DMS53 treated with DMSO at 0.1 percent for 48 hours (cell line): ENCODE measurements around the gene CEP112.
A peak's percentile ranks its signal among the peaks of the same experiment; 100 is the strongest.
"Not testable (repeated sequence)": the region's sequence is repeated elsewhere in the genome, so short reads cannot be mapped to it uniquely, and the experiment has no call there.

Experiments used
- DNase-seq: peaks from one replicate; lab custom pipeline; 2025; ENCODE audit not compliant: unreplicated experiment; lab: John Stamatoyannopoulos, UW

CEP112 gene

GRCh38 chr17:66085221-66085620, 106.7 kb downstream of the CEP112 start:
- DNase-seq: no peak

GRCh38 chr17:66080670-66081069, 111.3 kb downstream of the CEP112 start:
- DNase-seq: not testable (repeated sequence)

GRCh38 chr17:66076546-66077190, 115.3 kb downstream of the CEP112 start:
- no peak for DNase-seq

GRCh38 chr17:66073384-66073783, 118.5 kb downstream of the CEP112 start:
- DNase-seq: no peak

- no peak for DNase-seq
These were observed 128.2 kb downstream of the CEP112 start for GRCh38 chr17:66063686-66064085.

GRCh38 chr17:66056148-66056547, 135.8 kb downstream of the CEP112 start:
- no peak for DNase-seq

- no peak for DNase-seq
These were observed 137.7 kb downstream of the CEP112 start for GRCh38 chr17:66054242-66054641.

GRCh38 chr17:66044083-66044482, 147.8 kb downstream of the CEP112 start:
- no peak for DNase-seq

- no peak for DNase-seq
These were observed 148.5 kb downstream of the CEP112 start for GRCh38 chr17:66043419-66043818.

- DNase-seq: no peak
These were observed 151.5 kb downstream of the CEP112 start for GRCh38 chr17:66040402-66040801.

- DNase-seq: no peak
These were observed 153.8 kb downstream of the CEP112 start for GRCh38 chr17:66038125-66038524.

- DNase-seq: no peak
These were observed 154.7 kb downstream of the CEP112 start for GRCh38 chr17:66037221-66037620.

GRCh38 chr17:66032082-66032712, 159.7 kb downstream of the CEP112 start:
- DNase-seq: no peak

GRCh38 chr17:66025551-66025950, 166.4 kb downstream of the CEP112 start:
- no peak for DNase-seq

- DNase-seq: no peak
These were observed 170.2 kb downstream of the CEP112 start for GRCh38 chr17:66021757-66022156.

GRCh38 chr17:66018786-66019185, 173.1 kb downstream of the CEP112 start:
- DNase-seq: peak; percentile 8

- no peak for DNase-seq
These were observed 175.7 kb downstream of the CEP112 start for GRCh38 chr17:66016231-66016630.

GRCh38 chr17:66008680-66009079, 183.3 kb downstream of the CEP112 start:
- DNase-seq: no peak

- DNase-seq: no peak
These were observed 185.3 kb downstream of the CEP112 start for GRCh38 chr17:66006654-66007053.

- DNase-seq: no peak
These were observed 189.1 kb downstream of the CEP112 start for GRCh38 chr17:66002812-66003211.

GRCh38 chr17:66002063-66002585, 189.8 kb downstream of the CEP112 start:
- DNase-seq: no peak

- no peak for DNase-seq
These were observed 191.7 kb downstream of the CEP112 start for GRCh38 chr17:66000216-66000615.

GRCh38 chr17:65998675-65999074, 193.3 kb downstream of the CEP112 start:
- no peak for DNase-seq
